H1 (cell line): ENCODE data around the gene CELSR3. TPM values are rescaled to one million over a fixed set of nuclear protein-coding genes. Genes with fewer than 3 reads are reported as not detected.
A peak's percentile ranks its signal among the peaks of the same experiment; 100 is the strongest.

ENCODE experiments used
- CTCF ChIA-PET: fragments of 300-600 bp; sonication (Branson Sonifier 250); formaldehyde crosslinking; loops from one replicate; lab custom pipeline; 2021; ENCODE audit not compliant: partially characterized antibody; lab: Charles Lee
- POLR2A ChIA-PET: fragments of 300-600 bp; sonication (Branson Sonifier 250); formaldehyde crosslinking; loops from one replicate; lab custom pipeline; 2021; ENCODE audit warnings: inconsistent platforms; ENCODE audit not compliant: partially characterized antibody; lab: Charles Lee
- DNase-seq, 2 experiments: peaks; one replicate each; pipeline versions ENCODE4 v3.0.0 to v3.0.0-alpha.2; 2010 to 2022; ENCODE audit warnings: low spot score in 2 of 2, low read depth in 1 of 2, mixed read lengths in 1 of 2
- FAIRE-seq: peaks from 2 replicates; lab custom pipeline; 2011; peaks lifted over from hg19 to GRCh38; lab: Jason Lieb, UNC
- H2AFZ ChIP-seq: 2 replicates; pipeline ENCODE4 v1.8.1; 2012; ENCODE audit warnings: low read length, inconsistent platforms
- H2AK5ac ChIP-seq: 2 replicates; pipeline ENCODE4 v1.6.1; 2013; ENCODE audit warnings: low read depth, low read length
- H2BK120ac ChIP-seq: replicated peaks from 2 replicates; pipeline ENCODE3; 2013; ENCODE audit warnings: low read depth, low read length, inconsistent platforms
- H2BK12ac ChIP-seq: 2 replicates; pipeline ENCODE4 v1.6.1; 2013; ENCODE audit warnings: low read depth, low read length
- H2BK15ac ChIP-seq: 2 replicates; pipeline ENCODE4 v1.6.1; 2013; ENCODE audit warnings: low read length
- H2BK20ac ChIP-seq: 2 replicates; pipeline ENCODE4 v1.6.1; 2013; ENCODE audit warnings: low read length
- H2BK5ac ChIP-seq: 2 replicates; pipeline ENCODE4 v1.6.1; 2013; ENCODE audit warnings: low read depth, low read length
- H3K14ac ChIP-seq: 2 replicates; pipeline ENCODE4 v1.6.1; 2013; ENCODE audit warnings: inconsistent platforms; ENCODE audit not compliant: insufficient read length
- H3K18ac ChIP-seq: 2 replicates; pipeline ENCODE4 v1.6.1; 2013; ENCODE audit warnings: low read length; ENCODE audit errors: extremely low read depth
- H3K23ac ChIP-seq: 2 replicates; pipeline ENCODE4 v1.6.1; 2013; ENCODE audit warnings: inconsistent platforms; ENCODE audit not compliant: insufficient read length
- H3K23me2 ChIP-seq: 2 replicates; pipeline ENCODE4 v1.6.1; 2013; ENCODE audit warnings: low read depth, low read length
- H3K27ac ChIP-seq: 2 replicates; pipeline ENCODE4 v1.6.1; 2011; ENCODE audit warnings: low read depth, low read length, inconsistent platforms
- H3K27me3 ChIP-seq, 4 experiments: replicated peaks in 1 of 4; 1 replicate in 1 of 4; 2 replicates in 3 of 4; pipeline versions ENCODE4 v1.6.1 to v1.8.1; 2011 to 2013; ENCODE audit warnings: low read length in 3 of 4, mild to moderate bottlenecking in 3 of 4, inconsistent platforms in 2 of 4, mixed read lengths in 2 of 4, moderate library complexity in 1 of 4; ENCODE audit not compliant: control insufficient read depth in 3 of 4, insufficient read depth in 3 of 4; ENCODE audit errors: extremely low read depth in 1 of 4
- H3K36me3 ChIP-seq, 4 experiments: 2 replicates each; pipeline versions ENCODE4 v1.6.1 to v1.8.1; 2011 to 2013; ENCODE audit warnings: mild to moderate bottlenecking in 4 of 4, low read length in 3 of 4, moderate library complexity in 2 of 4, control low read depth in 1 of 4, inconsistent platforms in 1 of 4; ENCODE audit not compliant: insufficient read depth in 4 of 4, control insufficient read depth in 2 of 4
- H3K4ac ChIP-seq: replicated peaks from 2 replicates; pipeline ENCODE3; 2013; ENCODE audit warnings: low read length, low read depth, mixed read lengths, inconsistent platforms; ENCODE audit not compliant: insufficient read length
- H3K4me1 ChIP-seq, 4 experiments: replicated peaks in 1 of 4; 1 replicate in 1 of 4; 2 replicates in 3 of 4; pipeline versions ENCODE4 v1.6.1 to v1.8.1; 2011 to 2013; ENCODE audit warnings: low read length in 3 of 4, inconsistent platforms in 2 of 4, mixed read lengths in 1 of 4; ENCODE audit not compliant: insufficient read depth in 4 of 4, control insufficient read depth in 3 of 4
- H3K4me2 ChIP-seq, 2 experiments: 2 replicates each; pipeline versions ENCODE4 v1.6.1 to v1.8.1; 2011 to 2013; ENCODE audit warnings: low read depth in 2 of 2, low read length in 2 of 2, control low read depth in 1 of 2, inconsistent platforms in 1 of 2, mild to moderate bottlenecking in 1 of 2; ENCODE audit not compliant: insufficient read depth in 1 of 2
- H3K4me3 ChIP-seq, 4 experiments: fragments of 200-600, 300-600 bp in 1 of 4; sonication (generic), shearing (Covaris generic), sonication (Bioruptor Twin) in 1 of 4; 2 replicates each; pipeline versions ENCODE4 v1.5.1 to v1.8.1; 2011 to 2016; ENCODE audit warnings: low read length in 4 of 4, low read depth in 3 of 4, control low read depth in 2 of 4, inconsistent platforms in 2 of 4, mild to moderate bottlenecking in 2 of 4, mixed read lengths in 1 of 4, moderate library complexity in 1 of 4; ENCODE audit not compliant: insufficient read depth in 2 of 4; ENCODE audit errors: extremely low read depth in 1 of 4
- H3K56ac ChIP-seq: replicated peaks from 2 replicates; pipeline ENCODE3; 2013; ENCODE audit warnings: low read depth, mild to moderate bottlenecking, mixed read lengths, low read length, inconsistent platforms; ENCODE audit not compliant: insufficient read length
- H3K79me1 ChIP-seq: 2 replicates; pipeline ENCODE4 v1.6.1; 2013; ENCODE audit warnings: low read depth, low read length, control low read depth
- H3K79me2 ChIP-seq, 2 experiments: 2 replicates each; pipeline versions ENCODE4 v1.6.1 to v1.8.1; 2012 to 2013; ENCODE audit warnings: low read length in 2 of 2, mild to moderate bottlenecking in 2 of 2, inconsistent platforms in 1 of 2; ENCODE audit not compliant: insufficient read depth in 2 of 2, control insufficient read depth in 1 of 2
- H3K9ac ChIP-seq, 4 experiments: replicated peaks in 1 of 4; 1 replicate in 1 of 4; 2 replicates in 3 of 4; pipeline versions ENCODE4 v1.6.1 to v1.8.1; 2011 to 2013; ENCODE audit warnings: low read depth in 3 of 4, low read length in 3 of 4, control low read depth in 2 of 4, mild to moderate bottlenecking in 2 of 4, moderate library complexity in 2 of 4, inconsistent platforms in 1 of 4; ENCODE audit errors: extremely low read depth in 1 of 4
- H3K9me3 ChIP-seq, 2 experiments: 2 replicates each; pipeline versions ENCODE4 v1.6.1 to v1.8.1; 2012 to 2013; ENCODE audit warnings: mild to moderate bottlenecking in 2 of 2, moderate library complexity in 2 of 2, control low read depth in 1 of 2, inconsistent platforms in 1 of 2, low read depth in 1 of 2, low read length in 1 of 2, mixed read lengths in 1 of 2; ENCODE audit not compliant: insufficient read depth in 2 of 2
- H4K20me1 ChIP-seq, 2 experiments: replicated peaks in 1 of 2; 2 replicates each; pipeline versions ENCODE3 to v1.8.1; 2011 to 2013; ENCODE audit warnings: inconsistent platforms in 2 of 2, low read length in 2 of 2, mild to moderate bottlenecking in 1 of 2; ENCODE audit not compliant: insufficient read depth in 2 of 2, control insufficient read depth in 1 of 2
- H4K5ac ChIP-seq: 2 replicates; pipeline ENCODE4 v1.6.1; 2013; ENCODE audit warnings: low read length, low read depth, mixed read lengths, inconsistent platforms; ENCODE audit not compliant: insufficient read length
- H4K8ac ChIP-seq: 2 replicates; pipeline ENCODE4 v1.8.0; 2013; ENCODE audit warnings: mild to moderate bottlenecking, moderate library complexity, low read length, inconsistent platforms; ENCODE audit not compliant: insufficient read depth; ENCODE audit errors: extremely low read depth
- H4K91ac ChIP-seq: replicated peaks from 2 replicates; pipeline ENCODE3; 2013; ENCODE audit warnings: low read length, mixed read lengths, inconsistent platforms; ENCODE audit not compliant: insufficient read length
- CTCF ChIP-seq, 3 experiments: IDR thresholded peaks; 1 replicate in 2 of 3; 2 replicates in 1 of 3; pipeline versions ENCODE4 v1.5.1 to v1.6.1; 2011; ENCODE audit warnings: low read length in 3 of 3, mild to moderate bottlenecking in 3 of 3, inconsistent platforms in 2 of 3, low read depth in 1 of 3, moderate library complexity in 1 of 3; ENCODE audit not compliant: insufficient read depth in 1 of 3; ENCODE audit errors: control extremely low read depth in 1 of 3
- EZH2 ChIP-seq: fragments of 200-600 bp; sonication (generic); IDR thresholded peaks from 2 replicates; pipeline ENCODE4 v1.7.1; 2012; ENCODE audit warnings: low read depth, mild to moderate bottlenecking, moderate library complexity, low read length, inconsistent platforms; ENCODE audit not compliant: severe bottlenecking
- MAFK ChIP-seq: IDR thresholded peaks from 2 replicates; pipeline ENCODE4 v1.6.1; 2012; ENCODE audit warnings: low read depth, mild to moderate bottlenecking, improper control_type of control experiment, low read length
- POLR2AphosphoS5 ChIP-seq: IDR thresholded peaks from 2 replicates; pipeline ENCODE4 v1.6.1; 2011; ENCODE audit warnings: low read depth, low read length
- SIN3A ChIP-seq, 2 experiments: IDR thresholded peaks in 1 of 2; conservative IDR thresholded peaks in 1 of 2; 2 replicates each; pipeline ENCODE4 v1.6.1; 2011 to 2012; ENCODE audit warnings: low read length in 2 of 2, improper control_type of control experiment in 1 of 2, low read depth in 1 of 2, mild to moderate bottlenecking in 1 of 2
- SP1 ChIP-seq: IDR thresholded peaks from 2 replicates; pipeline ENCODE4 v1.6.1; 2011; ENCODE audit warnings: low read depth, low read length
- SRF ChIP-seq: IDR thresholded peaks from 2 replicates; pipeline ENCODE4 v1.6.1; 2011; ENCODE audit warnings: mild to moderate bottlenecking, low read depth, low read length, moderate library complexity
- WGBS, 2 experiments: shearing (Covaris generic) in 1 of 2; methylation state at CpG; one replicate each; pipeline versions ENCODE4 v1.1.6 to v1.1.7; 2013 to 2015; ENCODE audit warnings: low lambda C conversion rate in 2 of 2, mixed read lengths in 2 of 2, inconsistent platforms in 1 of 2, low coverage in 1 of 2, missing lambda C conversion rate in 1 of 2; ENCODE audit not compliant: insufficient replicate concordance in 2 of 2, insufficient coverage in 1 of 2, insufficient read length in 1 of 2; ENCODE audit errors: extremely low coverage in 1 of 2, missing lambda C conversion rate in 1 of 2; 5-methylcytosine and 5-hydroxymethylcytosine counted together
- polyA plus RNA-seq, 7 experiments: library from polyadenylated mRNA; depleted of rRNA in 3 of 7; stranded (reverse) in 5 of 7; unstranded in 2 of 7; fragments of >200 nt in 5 of 7; fragments of 200-250 nt in 2 of 7; gene quantifications; 1 replicate in 5 of 7; 2 replicates in 1 of 7; 4 replicates in 1 of 7; pipeline versions ENCODE4 v1.2.1 to v1.2.3, GENCODE V29; 2011 to 2013; ENCODE audit warnings: missing spikeins in 2 of 7, mixed read lengths in 2 of 7
- total RNA-seq: library from RNA; stranded (reverse); fragmentation: NEBNext Ultra II Directional; extraction: Animal tissue kit (Norgen Biotek cat#: 25700); gene quantifications from 2 replicates; pipeline ENCODE4 v1.2.1, GENCODE V29; 2021

The CELSR3 gene
- total and polyA plus RNA-seq, 2 of the 8 experiments (the other 6 are each of a cell fraction or from before 2014, with no cell fraction given) = 11.6 to 29.5 TPM

DNA sequence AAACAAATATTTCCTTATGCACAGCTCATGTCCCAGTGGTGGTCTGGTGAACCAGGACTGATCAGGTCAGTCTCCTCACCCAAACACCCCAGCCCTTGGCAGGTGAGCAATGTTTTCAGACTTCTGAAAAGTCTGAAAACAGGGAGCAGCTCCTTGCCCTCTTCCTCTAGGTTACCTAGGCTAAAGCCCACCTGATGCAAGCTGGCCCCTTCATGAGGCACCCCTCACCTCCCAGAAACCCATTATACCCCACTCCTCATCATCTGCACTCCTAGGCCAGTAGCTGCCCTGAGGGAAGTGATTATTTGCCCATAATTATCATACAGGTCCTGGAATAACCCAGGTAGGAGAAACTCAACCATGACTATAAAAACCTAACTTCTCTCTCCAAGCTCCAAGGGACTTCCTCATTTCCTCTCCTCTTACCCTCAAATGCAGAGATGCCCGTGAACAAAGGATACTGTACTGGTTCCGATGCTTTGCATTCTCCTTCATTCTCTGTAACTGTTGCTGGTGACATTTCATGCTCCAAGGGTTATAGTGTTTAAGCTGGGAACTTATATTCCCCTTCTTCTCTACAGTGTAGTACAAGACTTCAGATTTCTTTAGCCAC, 28.3 kb upstream of the CELSR3 start:
- no peak overlapping the region for H4K91ac ChIP-seq
- TF ChIP-seq EZH2 = no peak
- TF ChIP-seq CTCF (IDR thresholded peaks at IDR 0.05; ENCODE audit: control extremely low read depth in 1 of 3, insufficient read depth in 1 of 3, low read depth in 1 of 3, low read length in 3 of 3) = no peak
- no peak for TF ChIP-seq SRF
- no peak for TF ChIP-seq MAFK
- TF ChIP-seq POLR2AphosphoS5 = peak; percentile 59; the same call in 1 of the 2 replicates
- no peak for TF ChIP-seq SP1
- TF ChIP-seq SIN3A (conservative IDR thresholded peaks at IDR 0.05 in 1 of 2, IDR thresholded peaks at IDR 0.05 in 1 of 2; ENCODE audit: low read depth in 1 of 2, low read length in 2 of 2) = no peak
- H3K9ac ChIP-seq = no peak overlapping the region
- WGBS, 2 experiments = 93% methylated on average over 2 of the region's 2 CpGs; no CpG with 5 or more reads in 1 of the 2 experiments
- H2BK5ac ChIP-seq = no peak overlapping the region
- no peak overlapping the region for H3K23ac ChIP-seq
- no peak overlapping the region for H2BK12ac ChIP-seq
- H4K5ac ChIP-seq = no peak overlapping the region
- H2AFZ ChIP-seq = no peak overlapping the region
- H3K27ac ChIP-seq = no peak overlapping the region
- no peak overlapping the region for H2BK20ac ChIP-seq
- FAIRE-seq = no peak
- no peak overlapping the region for H4K8ac ChIP-seq
- CTCF ChIA-PET = interaction anchor here (1.1 to 1.3 kb wide), 2 partner anchors 12 to 49 kb away, joined by 3 to 4 read pairs; no protein-coding TSS in a partner anchor
- POLR2A ChIA-PET = interaction anchor here (0.7 to 13.3 kb wide), 5 partner anchors 9 to 29 kb away, joined by 3 to 187 read pairs (median 3); partner anchors contain the start of genes CELSR3 and IP6K2
- peaks cover 48 to 80% (median 69%) of the 10 kb centered on the region in 4 experiments for H3K36me3 ChIP-seq
- no peak overlapping the region for H3K4me3 ChIP-seq
- H3K9me3 ChIP-seq = no peaks in the 10 kb centered on the region
- H2BK15ac ChIP-seq = no peak overlapping the region
- H3K79me1 ChIP-seq = 0 out of 2 replicates have a peak, but pooled peaks cover 7% of the 10 kb centered on the region
- H3K14ac ChIP-seq = no peak overlapping the region
- no peak overlapping the region for H2AK5ac ChIP-seq
- H3K18ac ChIP-seq = no peak overlapping the region
- H4K20me1 ChIP-seq = peaks cover 21 to 29% of the 10 kb centered on the region in 2 experiments
- peaks cover 4% of the 10 kb centered on the region; the same call in 1 of the 2 replicates for H3K23me2 ChIP-seq
- H3K4me2 ChIP-seq = no peak overlapping the region
- no peak for DNase-seq
- H3K79me2 ChIP-seq = peaks cover 3 to 32% of the 10 kb centered on the region in 2 experiments; a peak in 3 of 4 replicates
- no peak overlapping the region for H2BK120ac ChIP-seq
- peaks cover 1 to 7% (median 6%) of the 10 kb centered on the region in 4 experiments for H3K4me1 ChIP-seq
- no peaks in the 10 kb centered on the region for H3K27me3 ChIP-seq
- no peak overlapping the region for H3K4ac ChIP-seq
- H3K56ac ChIP-seq = no peak overlapping the region
